Activated naive CD8-positive, alpha-beta T cell treated with anti-CD3 and anti-CD28 coated beads for 36 hours (primary cell): ENCODE measurements around the gene DCUN1D3. TPM values are rescaled to one million over a fixed set of nuclear protein-coding genes. Genes with fewer than 3 reads are reported as not detected.
"Not testable (repeated sequence)": the region's sequence is repeated elsewhere in the genome, so short reads cannot be mapped to it uniquely, and the experiment has no call there.

Experiments used
- DNase-seq: peaks from one replicate; pipeline ENCODE4 v3.0.0; 2021
- H3K27ac Mint-ChIP-seq: one replicate; pipeline ENCODE4 v1.8.0; 2022; ENCODE audit warnings: mild to moderate bottlenecking, moderate library complexity, mixed read lengths
- H3K27me3 Mint-ChIP-seq: one replicate; pipeline ENCODE4 v1.8.0; 2022; ENCODE audit warnings: mild to moderate bottlenecking, mixed read lengths
- H3K36me3 Mint-ChIP-seq: one replicate; pipeline ENCODE4 v1.8.0; 2021; ENCODE audit warnings: mild to moderate bottlenecking, mixed read lengths
- H3K4me1 Mint-ChIP-seq: one replicate; pipeline ENCODE4 v1.8.0; 2021; ENCODE audit warnings: mixed read lengths
- H3K4me3 Mint-ChIP-seq: one replicate; pipeline ENCODE4 v1.8.0; 2022; ENCODE audit warnings: mild to moderate bottlenecking, moderate library complexity, mixed read lengths
- H3K9me3 Mint-ChIP-seq: one replicate; pipeline ENCODE4 v1.8.0; 2022; ENCODE audit warnings: mixed read lengths
- total RNA-seq, 2 experiments: library from RNA; stranded (reverse); gene quantifications; one replicate each; pipeline ENCODE4 v1.2.3, GENCODE V29; 2021

Gene DCUN1D3, protein sequence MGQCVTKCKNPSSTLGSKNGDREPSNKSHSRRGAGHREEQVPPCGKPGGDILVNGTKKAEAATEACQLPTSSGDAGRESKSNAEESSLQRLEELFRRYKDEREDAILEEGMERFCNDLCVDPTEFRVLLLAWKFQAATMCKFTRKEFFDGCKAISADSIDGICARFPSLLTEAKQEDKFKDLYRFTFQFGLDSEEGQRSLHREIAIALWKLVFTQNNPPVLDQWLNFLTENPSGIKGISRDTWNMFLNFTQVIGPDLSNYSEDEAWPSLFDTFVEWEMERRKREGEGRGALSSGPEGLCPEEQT
- total RNA-seq, result 1 to 10 TPM; 7.7 to 8.2 TPM

DNA sequence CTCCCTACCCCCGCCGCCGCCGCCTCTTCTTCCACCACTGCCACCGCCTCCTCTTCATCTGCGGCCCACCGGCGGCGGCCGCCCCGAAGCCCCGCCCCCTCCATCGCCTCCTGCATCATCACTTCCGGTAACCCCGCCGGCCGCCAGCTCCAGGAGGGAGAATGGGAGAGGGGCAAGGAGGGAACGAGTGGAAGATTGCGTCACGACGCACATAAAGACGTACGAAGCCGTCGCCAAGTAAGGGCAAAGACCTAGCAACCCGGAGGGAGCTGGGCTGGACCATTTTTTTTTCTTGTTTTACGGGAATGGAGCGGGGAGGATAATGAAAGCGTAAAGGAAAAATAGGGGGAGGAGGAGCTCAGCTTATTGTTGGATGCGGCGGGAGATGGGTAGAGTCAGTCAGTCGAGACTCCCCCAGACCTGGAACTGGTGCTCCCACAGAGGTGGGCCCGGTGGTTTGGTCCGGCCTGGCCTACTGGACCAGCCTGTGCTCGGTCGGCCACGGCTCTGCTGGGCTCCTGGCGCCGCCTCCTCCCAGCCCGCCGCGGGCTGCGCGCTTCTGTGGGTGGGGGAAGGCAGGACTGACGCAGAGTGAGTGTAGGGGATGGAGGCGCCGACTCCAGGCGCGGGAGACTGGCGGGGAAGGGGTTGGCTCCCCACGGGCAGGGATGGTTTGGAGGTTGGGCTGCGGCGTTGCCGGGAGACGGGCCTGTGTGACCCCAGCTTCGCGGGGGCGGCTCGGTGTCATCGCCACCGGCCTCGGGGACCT lies at the start of gene DCUN1D3, which contains the start of gene LYRM1:
TSS of gene DCUN1D3 (minus strand) at position 60 of the 769 bp plus-strand sequence. CDS start 37,820 bp downstream, outside the sequence.
TSS of gene LYRM1 (plus strand) at position 473 of the 769 bp plus-strand sequence. CDS start 14,785 bp downstream, outside the sequence.
- H3K4me1 Mint-ChIP-seq, result peaks cover 63% of the 10 kb centered on the region
- H3K27me3 Mint-ChIP-seq, result no peaks in the 10 kb centered on the region
- peaks cover 3% of the 10 kb centered on the region for H3K9me3 Mint-ChIP-seq
- H3K36me3 Mint-ChIP-seq, result peaks cover 35% of the 10 kb centered on the region
- H3K4me3 Mint-ChIP-seq, result peak within 1 kb of the TSS; percentile 83
- peak within 1 kb of the TSS; percentile 91 for H3K27ac Mint-ChIP-seq
- DNase-seq, result peak; percentile 90

DNA sequence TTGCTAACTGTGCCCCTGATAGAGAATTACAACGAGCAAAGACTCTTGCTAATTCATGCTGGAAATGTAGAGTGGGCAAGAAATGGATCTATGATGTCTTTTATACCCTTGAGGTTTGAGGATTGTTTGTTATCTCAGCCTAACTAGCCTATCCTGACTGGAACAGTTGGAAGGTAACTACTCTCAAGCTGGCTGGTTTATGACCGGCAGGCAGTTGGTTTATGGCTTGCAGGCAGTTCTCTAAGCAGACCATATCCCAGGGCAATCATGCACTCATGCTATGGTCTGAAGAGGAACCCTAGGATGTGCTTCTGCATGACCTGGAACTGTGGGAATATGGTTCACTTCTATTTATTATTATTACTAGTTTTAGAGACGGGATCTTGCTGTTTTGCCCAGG lies 49.5 kb upstream of the DCUN1D3 start:
- H3K36me3 Mint-ChIP-seq, result no peaks in the 10 kb centered on the region
- no peaks in the 10 kb centered on the region for H3K9me3 Mint-ChIP-seq
- DNase-seq, result no peak
- H3K4me3 Mint-ChIP-seq, result no peak overlapping the region
- H3K27ac Mint-ChIP-seq, result no peak overlapping the region
- peaks cover 8% of the 10 kb centered on the region for H3K4me1 Mint-ChIP-seq
- peaks cover 4% of the 10 kb centered on the region for H3K27me3 Mint-ChIP-seq

DNA sequence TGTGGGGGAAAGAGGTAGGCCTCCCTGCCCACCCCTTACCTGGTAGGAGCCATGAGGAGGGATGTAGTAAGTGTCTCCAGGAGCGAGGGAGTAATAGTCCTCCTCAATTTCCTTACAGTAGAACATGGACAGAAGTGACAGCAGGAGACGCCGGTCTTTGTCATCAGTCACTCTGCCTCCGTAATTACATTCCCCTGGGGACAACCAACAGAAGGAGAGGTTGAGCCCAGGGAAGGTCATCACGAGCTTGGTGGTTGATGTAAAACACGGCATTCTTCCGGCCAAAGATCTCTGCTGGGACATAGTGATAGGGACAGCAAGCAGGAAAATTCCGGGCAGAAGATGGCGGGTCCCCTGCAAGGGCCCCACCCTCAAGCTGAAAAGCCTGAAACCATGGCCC lies 48.3 kb upstream of the DCUN1D3 start:
- no peaks in the 10 kb centered on the region for H3K9me3 Mint-ChIP-seq
- no peak for DNase-seq
- H3K4me1 Mint-ChIP-seq, result peaks cover 12% of the 10 kb centered on the region
- H3K4me3 Mint-ChIP-seq, result no peak overlapping the region
- no peak overlapping the region for H3K27ac Mint-ChIP-seq
- no peaks in the 10 kb centered on the region for H3K36me3 Mint-ChIP-seq
- H3K27me3 Mint-ChIP-seq, result peaks cover 4% of the 10 kb centered on the region

DNA sequence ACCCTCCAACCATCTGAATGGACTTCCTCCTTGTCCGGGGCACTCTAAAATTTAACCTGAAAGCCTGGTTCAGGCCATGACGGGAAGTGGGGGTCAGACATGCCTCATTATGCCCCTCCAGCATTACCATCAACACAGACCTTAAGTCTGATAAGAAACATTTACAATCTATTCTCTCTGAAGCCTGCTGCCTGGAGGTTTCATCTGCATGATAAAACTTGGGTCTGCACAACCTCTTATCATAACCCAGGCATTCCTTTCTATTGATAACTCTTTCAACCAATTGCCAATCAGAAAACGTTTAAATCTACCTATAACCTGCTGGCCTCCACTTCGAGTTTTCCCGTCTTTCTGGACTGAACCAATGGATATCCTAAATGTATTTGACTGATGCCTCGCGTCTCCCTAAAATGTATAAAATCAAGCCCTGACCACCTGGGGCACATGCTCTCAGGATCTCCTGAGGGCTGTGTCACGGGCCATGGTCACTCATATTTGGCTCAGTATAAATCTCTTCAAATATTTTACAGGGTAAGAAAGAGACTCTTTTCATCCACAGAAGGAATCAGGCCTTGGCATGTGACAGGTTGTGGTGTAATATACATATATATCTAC lies 46.0 kb upstream of the DCUN1D3 start:
- Mint-ChIP-seq H3K4me1 (peaks cover 24% of the 10 kb centered on the region), H3K27ac (no peak overlapping the region), H3K27me3 (peaks cover 6% of the 10 kb centered on the region)

DNA sequence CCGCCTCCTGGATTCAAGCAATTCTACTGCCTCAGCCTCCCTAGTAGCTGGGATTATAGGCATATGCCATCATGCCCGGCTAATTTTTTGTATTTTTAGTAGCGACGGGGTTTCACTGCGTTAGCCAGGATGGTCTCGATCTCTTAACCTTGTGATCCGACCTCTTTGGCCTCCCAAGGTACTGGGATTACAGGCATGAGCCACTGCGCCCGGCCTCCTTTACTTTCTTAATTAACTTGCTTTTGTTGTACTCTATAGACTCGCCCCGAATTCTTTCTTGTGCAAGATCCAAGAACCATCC lies 45.4 kb upstream of the DCUN1D3 start:
- not testable (repeated sequence) for H3K27me3 Mint-ChIP-seq, H3K27ac Mint-ChIP-seq

More for the DNA sequence above, 46.0 kb upstream of the DCUN1D3 start:
- no peak overlapping the region for H3K4me3 Mint-ChIP-seq
- DNase-seq, result no peak
- no peaks in the 10 kb centered on the region for H3K36me3 Mint-ChIP-seq
- no peaks in the 10 kb centered on the region for H3K9me3 Mint-ChIP-seq

DNA sequence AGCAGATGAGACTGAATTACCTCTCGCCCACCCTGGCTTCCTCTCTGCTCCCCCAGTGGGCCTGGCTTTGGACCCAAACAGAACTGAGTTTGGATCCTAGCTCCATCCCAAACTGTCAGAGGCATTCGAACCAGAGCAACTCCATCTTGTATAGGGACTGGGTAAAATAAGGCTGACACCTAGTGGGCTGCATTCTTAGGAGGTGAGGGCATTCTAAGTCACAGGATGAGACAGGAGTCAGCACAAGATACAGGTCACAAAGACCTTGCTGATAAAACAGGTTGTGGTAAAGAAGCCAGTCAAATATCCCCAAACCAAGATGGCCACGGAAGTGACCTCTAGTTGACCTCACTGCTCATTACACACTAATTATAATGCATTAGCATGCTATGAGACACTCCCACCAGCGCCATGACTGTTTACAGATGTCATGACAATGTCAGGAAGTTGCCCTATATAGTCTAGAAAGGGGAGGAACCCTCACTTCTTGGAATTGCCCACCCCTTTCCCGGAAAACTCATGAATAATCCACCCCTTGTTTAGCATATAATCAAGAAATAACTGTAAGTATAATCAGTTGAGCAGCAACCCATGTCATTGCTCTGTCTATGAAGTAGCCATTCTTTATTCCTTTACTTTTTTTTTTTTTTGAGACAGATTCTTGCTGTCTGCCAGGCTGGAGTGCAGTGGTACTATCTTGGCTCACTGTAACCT lies 44.9 kb upstream of the DCUN1D3 start:
- H3K27ac Mint-ChIP-seq, result no peak overlapping the region
- peak; percentile 65 for DNase-seq
- H3K36me3 Mint-ChIP-seq, result no peaks in the 10 kb centered on the region
- peaks cover 28% of the 10 kb centered on the region for H3K4me1 Mint-ChIP-seq
- H3K4me3 Mint-ChIP-seq, result no peak overlapping the region
- H3K9me3 Mint-ChIP-seq, result no peaks in the 10 kb centered on the region
- peaks cover 6% of the 10 kb centered on the region for H3K27me3 Mint-ChIP-seq

More for the DNA sequence above, 45.4 kb upstream of the DCUN1D3 start:
- peaks cover 28% of the 10 kb centered on the region for H3K4me1 Mint-ChIP-seq
- not testable (repeated sequence) for H3K36me3 Mint-ChIP-seq, DNase-seq, H3K4me3 Mint-ChIP-seq, H3K9me3 Mint-ChIP-seq

DNA sequence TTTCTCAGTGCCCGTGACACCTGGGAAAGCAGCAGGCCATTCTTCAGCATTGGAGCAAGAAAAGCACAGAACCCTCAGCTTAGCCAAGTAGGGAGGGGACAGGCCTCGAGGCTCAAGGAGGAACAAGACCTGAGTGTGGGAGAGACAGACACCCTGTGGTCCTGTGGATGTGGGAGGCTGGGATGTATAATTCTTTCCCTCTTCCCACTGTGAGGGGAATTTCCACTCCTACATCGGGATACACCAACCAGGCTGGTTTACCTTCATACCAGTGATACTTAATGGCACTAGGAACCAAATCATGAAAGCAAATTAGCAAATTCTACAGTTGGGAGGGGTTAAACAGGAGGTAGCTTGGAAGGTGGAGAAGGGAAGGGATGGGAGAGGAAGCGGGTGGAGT lies 42.1 kb upstream of the DCUN1D3 start:
- Mint-ChIP-seq H3K4me1 (peaks cover 28% of the 10 kb centered on the region), H3K27ac (no peak overlapping the region), H3K9me3 (no peaks in the 10 kb centered on the region), H3K36me3 (no peaks in the 10 kb centered on the region), H3K4me3 (no peak overlapping the region), H3K27me3 (peaks cover 3% of the 10 kb centered on the region)
- no peak for DNase-seq

DNA sequence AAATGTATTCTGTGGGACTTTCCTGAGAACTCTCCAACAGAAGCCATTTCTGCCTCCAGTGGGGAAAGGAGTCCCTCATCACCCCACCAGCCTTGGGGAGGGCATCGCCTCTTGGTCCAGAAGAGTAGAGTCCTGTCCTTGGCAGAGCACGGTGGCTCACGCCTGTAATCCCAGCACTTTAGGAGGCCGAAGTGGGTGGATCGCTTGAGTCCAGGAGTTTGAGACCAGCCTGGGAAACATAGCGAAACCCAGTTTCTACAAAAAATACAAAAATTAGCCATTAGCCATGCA lies 41.4 kb upstream of the DCUN1D3 start:
- H3K27me3 Mint-ChIP-seq, result peaks cover 3% of the 10 kb centered on the region
- H3K9me3 Mint-ChIP-seq, result no peaks in the 10 kb centered on the region
- no peaks in the 10 kb centered on the region for H3K36me3 Mint-ChIP-seq
- no peak for DNase-seq
- no peak overlapping the region for H3K4me3 Mint-ChIP-seq
- peaks cover 28% of the 10 kb centered on the region for H3K4me1 Mint-ChIP-seq
- H3K27ac Mint-ChIP-seq, result peak overlapping the region; percentile 44

DNA sequence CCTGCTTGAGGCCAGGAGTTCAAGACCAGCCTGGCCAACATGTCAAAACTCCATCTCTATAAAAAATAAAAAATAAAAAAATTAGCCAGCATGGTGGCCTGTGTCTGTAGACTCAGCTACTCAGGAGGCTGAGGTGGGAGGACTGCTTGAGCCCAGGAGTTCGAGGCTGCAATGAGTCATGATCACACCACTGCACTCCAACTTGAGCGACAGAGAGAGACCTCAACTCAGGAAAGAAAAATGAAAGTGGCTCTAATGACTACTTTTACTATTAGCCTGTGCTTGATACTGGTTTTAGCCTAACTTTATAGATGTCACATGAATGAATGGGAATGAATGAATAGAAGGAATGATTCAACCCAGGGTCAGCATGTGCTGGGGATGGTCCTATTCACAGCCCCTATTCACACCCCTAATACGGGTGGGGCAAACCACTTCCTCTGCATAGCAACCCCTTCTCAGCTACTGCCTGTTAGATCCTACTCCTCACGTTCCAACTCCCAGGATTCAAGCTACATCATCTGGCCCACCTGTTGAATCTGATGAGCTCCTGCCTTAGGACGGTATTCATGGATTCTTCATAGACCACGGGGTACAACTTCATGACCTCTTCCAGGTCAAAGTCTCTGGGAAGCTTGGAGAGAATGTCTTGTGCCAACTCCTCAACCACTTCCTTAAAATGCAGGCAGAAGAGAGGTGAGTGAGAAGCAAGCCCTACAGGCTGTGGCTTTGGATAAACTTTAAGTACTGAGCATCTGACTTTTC lies 40.9 kb upstream of the DCUN1D3 start:
- Mint-ChIP-seq H3K9me3 (no peaks in the 10 kb centered on the region), H3K4me1 (peaks cover 28% of the 10 kb centered on the region), H3K4me3 (no peak overlapping the region), H3K36me3 (no peaks in the 10 kb centered on the region), H3K27me3 (peaks cover 3% of the 10 kb centered on the region), H3K27ac (peak overlapping the region; percentile 44)
- DNase-seq, result peak; percentile 11

DNA sequence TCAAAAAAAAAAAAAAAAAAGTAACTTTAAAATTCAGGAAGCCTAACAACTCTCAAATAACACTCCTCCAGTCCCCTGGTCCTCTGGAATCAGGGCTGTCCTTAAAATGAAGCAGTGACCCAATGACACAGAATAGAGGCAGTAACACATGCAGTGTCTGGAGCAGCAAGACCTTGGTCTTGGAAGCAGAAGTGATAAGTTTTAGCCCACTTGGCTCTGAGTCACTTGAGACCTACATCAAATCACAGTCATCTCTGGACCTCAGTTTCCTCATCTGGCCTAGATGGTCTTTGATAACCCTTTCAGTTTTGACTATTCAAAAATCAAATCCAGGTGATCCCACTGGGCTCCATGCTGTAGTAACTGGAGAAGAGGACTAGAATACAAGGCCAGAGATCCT lies 39.5 kb upstream of the DCUN1D3 start:
- DNase-seq, result no peak
- no peak overlapping the region for H3K27ac Mint-ChIP-seq
- peaks cover 20% of the 10 kb centered on the region for H3K4me1 Mint-ChIP-seq
- H3K9me3 Mint-ChIP-seq, result no peaks in the 10 kb centered on the region
- peaks cover 6% of the 10 kb centered on the region for H3K27me3 Mint-ChIP-seq
- no peaks in the 10 kb centered on the region for H3K36me3 Mint-ChIP-seq
- no peak overlapping the region for H3K4me3 Mint-ChIP-seq

DNA sequence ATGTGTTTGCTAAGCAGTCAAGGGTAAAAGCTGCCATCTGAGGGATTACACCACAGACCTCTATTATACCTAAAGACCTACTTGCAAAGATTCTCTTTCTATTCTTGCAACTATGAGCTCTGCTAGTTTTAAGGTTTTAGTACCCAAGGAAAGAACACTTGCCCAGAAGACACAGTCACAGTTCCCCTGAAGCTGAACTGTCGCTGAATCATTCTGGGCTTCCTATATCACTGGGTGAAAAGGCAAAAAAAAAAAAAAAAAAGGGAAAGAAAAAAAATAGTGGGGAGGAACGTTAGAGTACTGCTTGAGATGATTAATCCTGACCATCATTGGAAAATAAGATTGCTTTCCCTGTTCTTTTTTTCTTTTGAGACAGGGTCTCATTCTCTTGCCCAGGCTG lies 38.3 kb upstream of the DCUN1D3 start:
- Mint-ChIP-seq H3K9me3 (no peaks in the 10 kb centered on the region), H3K4me3 (no peak overlapping the region), H3K27ac (no peak overlapping the region), H3K36me3 (no peaks in the 10 kb centered on the region), H3K4me1 (peaks cover 16% of the 10 kb centered on the region), H3K27me3 (peaks cover 6% of the 10 kb centered on the region)
- DNase-seq, result no peak

DNA sequence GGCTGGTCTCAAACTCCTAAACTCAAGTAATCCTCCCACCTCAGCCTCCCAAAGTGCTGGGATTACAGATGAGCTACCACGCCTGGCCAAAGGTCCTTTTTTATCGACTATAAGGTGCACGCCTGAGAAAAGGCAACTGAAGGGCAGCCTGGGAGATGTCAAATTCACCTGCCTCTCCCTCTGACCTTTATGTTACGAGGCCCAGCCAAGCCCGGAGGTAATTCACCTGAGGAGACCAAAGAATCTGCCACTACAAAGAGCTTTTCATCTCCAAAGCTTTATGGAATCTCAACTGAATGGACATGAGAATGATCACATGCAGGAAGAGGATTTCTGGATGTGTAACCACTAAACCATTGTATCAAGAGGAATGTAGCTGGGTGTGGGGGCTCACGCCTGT lies 37.6 kb upstream of the DCUN1D3 start:
- no peak for DNase-seq
- peaks cover 6% of the 10 kb centered on the region for H3K27me3 Mint-ChIP-seq
- no peak overlapping the region for H3K4me3 Mint-ChIP-seq
- no peaks in the 10 kb centered on the region for H3K36me3 Mint-ChIP-seq
- H3K4me1 Mint-ChIP-seq, result peaks cover 13% of the 10 kb centered on the region
- H3K9me3 Mint-ChIP-seq, result no peaks in the 10 kb centered on the region
- no peak overlapping the region for H3K27ac Mint-ChIP-seq

DNA sequence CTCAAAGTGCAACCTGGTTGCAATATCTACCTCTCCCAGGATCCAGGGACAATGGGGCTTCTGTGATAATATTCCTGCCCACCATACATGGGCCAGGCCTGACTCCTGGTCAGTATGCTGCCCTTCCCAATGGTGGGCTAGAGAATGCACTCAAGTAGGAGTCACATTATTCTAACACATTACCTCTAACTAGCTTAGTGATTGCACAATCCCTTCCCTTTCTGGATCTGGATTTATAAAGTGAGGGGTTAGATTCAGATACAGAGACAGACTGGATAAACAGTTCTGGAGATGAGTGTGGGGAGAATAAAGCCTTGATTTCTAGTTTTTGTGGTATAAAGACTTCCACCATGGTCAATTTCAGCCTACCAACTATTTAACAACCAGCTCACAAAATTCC lies 33.4 kb upstream of the DCUN1D3 start:
- H3K36me3 Mint-ChIP-seq, result no peaks in the 10 kb centered on the region
- H3K27me3 Mint-ChIP-seq, result peaks cover 3% of the 10 kb centered on the region
- H3K27ac Mint-ChIP-seq, result no peak overlapping the region
- no peaks in the 10 kb centered on the region for H3K9me3 Mint-ChIP-seq
- no peak for DNase-seq
- H3K4me3 Mint-ChIP-seq, result no peak overlapping the region
- no peaks in the 10 kb centered on the region for H3K4me1 Mint-ChIP-seq

DNA sequence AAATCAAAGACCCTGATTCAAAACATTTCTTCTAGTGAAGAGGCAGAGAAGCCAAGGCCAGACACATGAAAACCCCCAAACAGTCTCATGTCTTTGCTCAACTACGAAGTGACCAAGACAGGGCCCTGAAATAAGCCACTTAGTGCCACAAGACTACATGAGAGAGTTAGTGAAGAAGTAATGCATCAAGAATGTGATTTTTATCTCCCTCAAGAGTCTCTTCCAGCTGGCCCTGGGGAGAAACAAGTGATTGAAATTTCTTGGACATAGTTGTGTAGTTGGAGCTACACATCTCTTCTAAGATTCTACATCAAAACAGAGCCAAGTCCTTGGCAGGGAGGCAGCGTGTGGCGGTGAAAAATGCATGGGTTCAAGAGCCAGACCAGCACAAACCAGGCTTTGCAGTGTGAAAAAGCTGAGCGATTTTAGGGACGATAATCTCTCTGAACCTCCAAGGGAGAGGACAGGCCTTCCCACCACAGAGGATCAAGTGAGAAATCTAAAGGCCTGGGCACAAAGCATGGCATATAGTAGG lies 31.0 kb upstream of the DCUN1D3 start:
- H3K27me3 Mint-ChIP-seq, result peaks cover 3% of the 10 kb centered on the region
- DNase-seq, result no peak
- H3K4me3 Mint-ChIP-seq, result no peak overlapping the region
- H3K36me3 Mint-ChIP-seq, result peaks cover 5% of the 10 kb centered on the region
- H3K4me1 Mint-ChIP-seq, result no peaks in the 10 kb centered on the region
- H3K9me3 Mint-ChIP-seq, result no peaks in the 10 kb centered on the region
- H3K27ac Mint-ChIP-seq, result no peak overlapping the region
